Body of pancreas (tissue), 4 donors: Measurements from ENCODE around the gene PATZ1. TPM values are rescaled to one million over a fixed set of nuclear protein-coding genes. Genes with fewer than 3 reads are reported as not detected.

Source experiments
- ATAC-seq: fragments of 150-250 bp; one replicate; pipeline ENCODE4 v1.9.1; 2016
- DNase-seq, 4 donors: peaks; one replicate each; pipeline ENCODE4 v3.0.0-alpha.2; 2019
- H3K27ac ChIP-seq, 4 donors: fragments of 200-600 bp; sonication (generic); 1 replicate in 3 of 4; 2 replicates in 1 of 4; pipeline versions ENCODE4 v1.5.1 to v1.6.1; 2016 to 2019; ENCODE audit warnings: mild to moderate bottlenecking in 1 of 4, mixed read lengths in 1 of 4, moderate library complexity in 1 of 4
- H3K27me3 ChIP-seq, 2 donors: fragments of 200-600 bp; sonication (generic); one replicate each; pipeline ENCODE4 v1.6.0; 2016; ENCODE audit warnings: mild to moderate bottlenecking in 1 of 2
- H3K36me3 ChIP-seq, 2 donors: fragments of 200-600 bp; sonication (generic); replicated peaks in 1 of 2; 2 replicates each; pipeline ENCODE4 v1.5.1; 2016; ENCODE audit warnings: low read depth in 2 of 2; ENCODE audit not compliant: insufficient read depth in 1 of 2
- H3K4me1 ChIP-seq: fragments of 200-600 bp; sonication (generic); one replicate; pipeline ENCODE4 v1.6.0; 2016
- H3K4me3 ChIP-seq, 2 donors: fragments of 200-600 bp; sonication (generic); 1 replicate in 1 of 2; 2 replicates in 1 of 2; pipeline ENCODE4 v1.5.1; 2016 to 2019
- H3K9me3 ChIP-seq, 3 donors: fragments of 200-600 bp; sonication (generic); 1 replicate in 2 of 3; 2 replicates in 1 of 3; pipeline ENCODE4 v1.5.1; 2016
- POLR2A ChIP-seq, 3 donors: fragments of 450-650 bp; IDR thresholded peaks; one replicate each; pipeline ENCODE4 v1.6.1; 2016; ENCODE audit warnings: antibody characterized with exemption in 3 of 3, mild to moderate bottlenecking in 2 of 3
- WGBS, 2 donors: methylation state at CpG; one replicate each; pipeline ENCODE4 v1.1.5; 2017; 5-methylcytosine and 5-hydroxymethylcytosine counted together
- intact Hi-C: fragments of 100-400 bp; cut with DNase I; formaldehyde crosslinking; loops from one replicate; pipeline ENCODE4 v1.15.1; 2023
- total RNA-seq, 2 donors: library from RNA; depleted of rRNA; stranded (reverse); fragments of >200 nt; gene quantifications; one replicate each; pipeline ENCODE4 v1.1.0, GENCODE V29; 2016
- TF ChIP-seq, protein P1 (sequence below), 7 experiments: fragments of 450-650 bp in 4 of 7; fragments of 200-600 bp in 3 of 7; sonication (generic) in 3 of 7; IDR thresholded peaks; one replicate each; pipeline ENCODE4 v1.5.1; 2016 to 2019; ENCODE audit warnings: antibody characterized with exemption in 7 of 7

The PATZ1 gene
- total RNA-seq, 2 donors from 2014 or later: 24.1 to 25.1 TPM

DNA sequence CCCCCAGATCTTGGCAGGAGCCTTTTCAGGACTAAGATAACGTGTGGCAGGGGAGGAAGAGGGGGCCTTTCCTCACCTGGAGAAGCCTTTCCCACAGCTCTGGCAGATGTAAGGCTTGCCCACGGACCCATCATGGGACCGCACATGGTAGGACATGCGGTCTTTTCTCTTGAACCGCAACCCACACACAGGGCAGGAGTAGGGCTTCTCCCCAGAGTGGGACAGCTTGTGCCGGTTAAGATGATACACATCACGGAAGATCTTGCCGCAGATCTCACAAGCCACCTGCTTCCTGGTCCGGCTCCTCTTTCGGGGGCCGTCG lies 1.9 kb downstream of the PATZ1 start:
- H3K36me3 ChIP-seq: no peaks in the 10 kb centered on the region
- H3K4me3 ChIP-seq: peak overlapping the region in 1 of 2 donors; percentile 6
- H3K27me3 ChIP-seq: no peaks in the 10 kb centered on the region
- 22 to 26% methylated on average over 11 to 12 of the region's 12 CpGs for WGBS, 2 donors
- TF ChIP-seq, protein P1, sequence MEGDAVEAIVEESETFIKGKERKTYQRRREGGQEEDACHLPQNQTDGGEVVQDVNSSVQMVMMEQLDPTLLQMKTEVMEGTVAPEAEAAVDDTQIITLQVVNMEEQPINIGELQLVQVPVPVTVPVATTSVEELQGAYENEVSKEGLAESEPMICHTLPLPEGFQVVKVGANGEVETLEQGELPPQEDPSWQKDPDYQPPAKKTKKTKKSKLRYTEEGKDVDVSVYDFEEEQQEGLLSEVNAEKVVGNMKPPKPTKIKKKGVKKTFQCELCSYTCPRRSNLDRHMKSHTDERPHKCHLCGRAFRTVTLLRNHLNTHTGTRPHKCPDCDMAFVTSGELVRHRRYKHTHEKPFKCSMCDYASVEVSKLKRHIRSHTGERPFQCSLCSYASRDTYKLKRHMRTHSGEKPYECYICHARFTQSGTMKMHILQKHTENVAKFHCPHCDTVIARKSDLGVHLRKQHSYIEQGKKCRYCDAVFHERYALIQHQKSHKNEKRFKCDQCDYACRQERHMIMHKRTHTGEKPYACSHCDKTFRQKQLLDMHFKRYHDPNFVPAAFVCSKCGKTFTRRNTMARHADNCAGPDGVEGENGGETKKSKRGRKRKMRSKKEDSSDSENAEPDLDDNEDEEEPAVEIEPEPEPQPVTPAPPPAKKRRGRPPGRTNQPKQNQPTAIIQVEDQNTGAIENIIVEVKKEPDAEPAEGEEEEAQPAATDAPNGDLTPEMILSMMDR (IDR thresholded peaks at IDR 0.05): no peak
- no peak for TF ChIP-seq POLR2A (IDR thresholded peaks at IDR 0.05)
- peaks cover 77% of the 10 kb centered on the region for H3K4me1 ChIP-seq
- intact Hi-C loops: no loop called here
- peak overlapping the region; percentile 88 to 93 (median 92) for H3K27ac ChIP-seq
- no peaks in the 10 kb centered on the region for H3K9me3 ChIP-seq
- ATAC-seq: no peak
- DNase-seq: peak in 2 of 4 donors; percentile 15 to 20

DNA sequence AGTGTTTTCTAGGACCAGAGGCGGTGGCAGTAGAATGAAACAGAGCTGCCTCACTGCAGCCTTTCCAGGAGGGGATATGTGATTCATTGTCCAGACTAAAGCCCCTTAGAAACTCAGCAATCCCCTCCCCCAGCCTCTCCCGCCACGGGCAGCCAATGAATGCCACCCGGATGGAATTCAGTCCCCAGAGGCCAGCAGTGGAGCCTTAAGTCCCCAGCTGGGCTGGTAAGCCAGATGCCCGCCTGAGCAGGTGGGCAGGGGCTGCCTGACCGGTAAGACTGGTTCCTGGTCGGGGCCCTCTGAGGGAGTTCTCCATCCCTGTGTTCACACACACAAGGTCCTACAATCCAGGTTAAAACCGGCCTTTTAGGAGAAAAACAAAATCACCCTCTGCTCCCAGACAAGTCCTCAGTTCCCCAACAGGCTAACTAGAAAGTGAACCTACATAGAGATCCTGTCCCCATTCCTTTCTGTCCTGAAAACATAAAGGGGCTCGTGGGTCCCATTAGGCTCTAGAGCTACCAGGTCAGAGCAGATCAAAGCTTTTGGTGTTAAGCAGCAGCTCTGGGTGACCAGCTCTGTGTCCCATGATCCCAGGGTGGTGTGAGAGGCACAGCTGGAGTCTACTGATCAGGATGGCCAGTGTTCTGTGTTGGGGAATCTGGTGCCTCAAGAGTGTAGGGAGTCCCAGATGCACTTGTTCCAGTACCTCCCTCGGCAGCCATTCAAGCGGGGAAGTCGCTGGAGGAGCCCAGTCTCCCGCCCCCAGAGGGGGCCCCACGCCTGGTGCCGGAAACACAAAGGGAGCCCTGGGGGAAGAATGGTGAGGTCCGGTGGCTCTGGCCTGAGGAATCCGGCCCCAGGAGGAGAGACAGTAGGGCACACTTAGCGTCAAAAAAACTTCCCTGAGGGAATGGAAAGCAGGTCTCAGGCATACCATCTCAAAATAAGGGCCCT lies 2.6 kb downstream of the PATZ1 start:
- 5 to 8% methylated on average over 10 to 17 of the region's 18 CpGs for WGBS, 2 donors
- Histone ChIP-seq H3K27ac (peak overlapping the region; percentile 88 to 93 (median 92)), H3K4me3 (no peak overlapping the region), H3K27me3 (no peaks in the 10 kb centered on the region), H3K9me3 (no peaks in the 10 kb centered on the region), H3K36me3 (no peaks in the 10 kb centered on the region), H3K4me1 (peaks cover 84% of the 10 kb centered on the region)
- peak in 1 of 3 donors; percentile 35 for TF ChIP-seq POLR2A (IDR thresholded peaks at IDR 0.05)
- TF ChIP-seq, protein P1 (IDR thresholded peaks at IDR 0.05): peak in 2 of 7 experiments; percentile 5 to 10
- intact Hi-C loops: no loop called here
- DNase-seq (peak; percentile 93 to 95 (median 93)), ATAC-seq (peak; percentile 74)

DNA sequence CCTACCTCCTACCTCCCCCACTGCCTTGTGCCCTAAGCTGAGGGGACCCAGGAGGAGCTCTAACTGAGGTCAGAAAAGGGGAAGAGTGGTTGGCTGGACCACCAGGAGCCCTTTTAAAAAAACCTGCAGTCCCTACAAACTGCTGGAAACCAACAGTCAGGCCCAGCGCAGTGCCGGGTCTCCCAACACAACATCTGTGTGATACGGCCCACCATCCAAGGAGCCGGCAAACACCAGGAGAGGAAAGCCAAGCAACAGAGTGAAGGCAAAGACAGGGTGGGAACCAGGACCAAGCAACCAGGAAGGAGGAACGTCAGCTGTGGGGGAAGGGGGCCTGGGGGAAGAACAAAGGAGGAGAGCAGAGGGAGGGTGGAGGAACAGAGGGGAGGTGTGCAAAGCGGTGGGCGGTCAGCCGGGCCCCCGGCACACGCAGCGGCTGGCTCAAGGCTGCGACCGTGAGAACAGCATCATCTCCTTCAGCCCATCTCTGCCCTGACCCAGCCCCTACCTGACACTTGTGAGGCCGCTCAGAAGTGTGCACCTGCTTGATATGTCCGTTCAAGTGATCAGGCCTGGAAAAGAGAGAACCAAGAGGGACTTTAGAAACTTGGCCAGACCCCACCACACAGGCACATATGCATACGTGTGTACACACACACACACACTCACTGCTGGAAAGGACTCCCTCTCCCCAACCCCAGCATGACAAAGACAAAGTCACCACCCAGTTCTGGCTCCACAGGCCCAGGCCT lies 3.6 kb downstream of the PATZ1 start:
- H3K4me3 ChIP-seq: no peak overlapping the region
- ATAC-seq: no peak
- no peaks in the 10 kb centered on the region for H3K9me3 ChIP-seq
- intact Hi-C loops: no loop called here
- peak in 2 of 4 donors; percentile 12 to 33 for DNase-seq
- 18 to 25% methylated on average over 16 of the region's 16 CpGs for WGBS, 2 donors
- no peaks in the 10 kb centered on the region for H3K27me3 ChIP-seq
- TF ChIP-seq, protein P1 (IDR thresholded peaks at IDR 0.05): no peak
- no peak for TF ChIP-seq POLR2A (IDR thresholded peaks at IDR 0.05)
- H3K27ac ChIP-seq: peak overlapping the region; percentile 88 to 93 (median 92)
- peaks cover 84% of the 10 kb centered on the region for H3K4me1 ChIP-seq
- no peaks in the 10 kb centered on the region for H3K36me3 ChIP-seq

DNA sequence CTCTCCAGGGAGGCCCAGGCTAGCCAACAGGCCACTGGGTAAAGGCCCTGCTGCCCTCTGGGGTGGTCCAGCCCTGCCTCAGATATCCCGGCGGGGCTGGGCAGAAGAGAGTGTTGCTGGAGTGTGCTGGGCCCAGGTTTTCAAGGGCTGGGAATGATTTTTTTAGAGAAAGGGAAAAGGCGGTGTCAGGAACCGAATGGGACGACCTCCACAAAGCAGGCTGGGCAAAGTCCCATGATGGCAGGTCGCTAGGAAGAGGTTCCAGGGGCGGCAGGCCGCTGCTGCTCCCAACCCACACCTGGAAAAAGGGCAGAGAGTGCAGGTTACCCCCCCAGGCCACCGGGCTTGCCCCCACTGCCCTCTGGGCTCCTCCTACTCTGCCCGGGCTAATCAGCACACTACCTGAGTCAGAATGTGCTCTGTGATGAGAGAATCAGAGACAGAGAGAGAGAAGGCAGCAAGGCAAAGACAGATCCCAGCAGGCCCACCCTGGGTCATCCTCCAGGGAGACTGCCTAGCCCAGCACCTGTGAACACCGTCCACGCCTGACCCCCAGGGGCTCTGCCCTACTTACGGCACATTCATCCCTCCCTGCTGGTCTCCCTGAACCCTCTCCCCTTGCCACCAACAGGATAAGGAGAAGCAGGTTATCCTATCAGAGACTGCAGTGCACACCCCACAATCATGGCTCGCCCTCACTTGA lies 4.6 kb downstream of the PATZ1 start:
- H3K4me3 ChIP-seq: no peak overlapping the region
- H3K9me3 ChIP-seq: no peaks in the 10 kb centered on the region
- H3K27me3 ChIP-seq: no peaks in the 10 kb centered on the region
- peaks cover 79% of the 10 kb centered on the region for H3K4me1 ChIP-seq
- no peaks in the 10 kb centered on the region for H3K36me3 ChIP-seq
- intact Hi-C loops: no loop called here
- 56 to 66% methylated on average over 9 to 14 of the region's 14 CpGs for WGBS, 2 donors
- peak overlapping the region in 3 of 4 donors; percentile 88 to 93 (median 90) for H3K27ac ChIP-seq
- no peak for TF ChIP-seq POLR2A (IDR thresholded peaks at IDR 0.05)
- TF ChIP-seq, protein P1 (IDR thresholded peaks at IDR 0.05): no peak
- DNase-seq (no peak), ATAC-seq (no peak)
